Measurements from ENCODE around the gene GFAP.
"Not testable (repeated sequence)": the region's sequence is repeated elsewhere in the genome, so short reads cannot be mapped to it uniquely, and the experiment has no call there.

Gene GFAP

GRCh38 chr17:44915321-44915726 is at the start of gene GFAP:
TSS of gene GFAP (minus strand) at chr17:44915500. CDS start at chr17:44915486, 14 bp downstream.
- no peak for DNase-seq

GRCh38 chr17:44961921-44962350 is 46.6 kb upstream of the GFAP start:
- no peak for DNase-seq

DNA sequence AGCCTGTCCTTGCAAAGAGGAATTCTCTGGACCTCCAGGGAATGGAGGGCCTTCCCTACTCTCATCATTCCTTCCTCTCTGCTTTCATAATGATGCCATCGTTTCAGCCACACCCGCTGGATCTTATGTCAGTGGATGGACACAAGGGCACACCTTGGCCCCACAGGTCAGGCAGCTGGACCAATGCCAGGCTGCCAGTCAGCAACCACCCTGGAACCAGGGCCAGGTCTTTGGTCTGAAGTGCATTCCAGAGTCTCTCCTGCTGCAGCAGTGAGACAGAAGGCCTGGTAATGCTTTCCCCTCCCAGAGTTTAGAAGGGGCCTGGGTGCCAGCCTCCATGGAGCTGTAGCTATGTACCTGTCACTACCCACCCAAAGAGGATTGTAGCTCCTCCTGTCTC is 45.4 kb upstream of the GFAP start:
- DNase-seq = no peak

GRCh38 chr17:44959821-44960531 is 44.7 kb upstream of the GFAP start:
- DNase-seq = no peak

DNA sequence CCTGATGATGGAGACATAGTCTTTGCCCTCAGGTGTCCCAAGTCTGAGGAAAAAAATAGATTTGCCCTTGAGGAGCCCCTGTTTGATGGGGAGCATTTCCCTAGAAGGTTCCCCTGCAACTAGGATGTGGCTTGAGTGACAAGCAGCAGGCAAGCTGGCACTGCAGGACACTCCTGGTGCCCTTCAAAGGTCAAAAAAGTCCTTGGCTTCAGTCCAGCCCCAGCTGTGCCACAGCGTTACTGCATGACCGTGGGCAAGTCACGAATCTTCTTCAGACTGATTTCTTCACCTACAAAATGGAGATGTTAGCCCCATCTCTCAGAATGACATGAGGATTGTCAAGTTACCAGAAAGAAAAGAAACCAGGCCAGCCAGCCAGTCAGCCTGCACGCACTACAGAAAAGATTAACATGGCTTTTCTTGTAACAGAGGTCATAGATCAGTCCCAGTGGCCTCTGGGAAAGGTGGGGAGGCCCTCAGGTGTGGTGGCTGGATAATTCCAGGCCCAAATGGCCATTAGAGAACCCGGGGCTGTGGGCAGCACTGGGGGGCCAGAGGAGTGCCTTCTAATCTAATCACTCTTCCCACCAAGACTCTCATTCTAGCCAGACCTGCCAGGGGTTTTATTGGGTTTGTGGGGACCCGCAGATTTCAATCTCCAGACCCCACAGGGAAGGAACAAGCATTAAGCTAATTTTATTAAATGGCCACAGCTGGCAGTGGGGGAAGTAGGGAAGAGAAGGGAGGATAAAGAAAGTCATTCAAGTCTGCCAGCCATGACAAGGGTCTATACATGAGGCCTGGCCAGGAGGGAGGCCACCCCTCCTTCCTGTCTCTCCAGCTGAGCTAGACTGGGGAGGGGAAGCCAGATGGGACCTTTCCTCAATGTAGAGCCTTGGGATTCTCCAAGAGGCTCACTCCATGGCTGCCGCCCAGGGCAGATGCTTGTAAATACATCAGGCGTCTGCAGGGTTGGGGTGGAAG is 42.0 kb upstream of the GFAP start:
- no peak for DNase-seq

DNA sequence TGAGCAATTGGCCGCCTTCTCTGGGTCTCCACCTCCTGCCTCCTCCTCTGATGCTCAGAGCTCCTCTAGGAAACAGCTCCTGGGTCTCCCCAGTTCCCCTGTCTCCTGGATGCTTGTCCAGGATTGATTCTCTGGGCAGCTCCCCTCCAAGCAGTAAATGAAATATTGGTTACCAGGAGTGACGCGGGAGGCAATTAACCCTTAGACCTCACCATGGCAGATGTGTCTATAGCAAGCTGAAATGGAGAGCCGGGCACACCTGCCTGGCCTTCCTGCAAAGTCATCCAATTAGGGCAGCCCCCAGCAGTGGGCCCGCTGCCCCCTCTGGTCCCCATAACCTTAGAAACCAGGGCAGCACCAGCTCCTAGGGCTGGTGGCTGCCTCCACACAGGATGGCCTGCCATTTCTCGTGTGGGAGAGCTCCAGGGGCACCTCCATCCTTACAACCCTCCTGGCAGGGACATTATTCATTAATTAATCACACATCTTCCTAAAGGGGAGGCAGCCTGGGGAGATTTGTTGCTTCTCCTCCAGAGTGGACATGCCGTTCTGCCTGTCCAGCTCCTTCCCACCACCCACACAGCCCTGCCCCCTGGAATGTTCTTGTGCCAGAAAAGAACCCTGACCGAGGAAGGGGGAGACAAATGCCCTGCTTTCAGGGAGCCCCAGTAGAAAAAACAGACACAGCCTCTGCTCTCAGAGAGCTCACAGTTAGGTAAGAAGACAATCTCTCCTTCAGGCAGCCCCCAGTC is 40.5 kb upstream of the GFAP start:
- no peak for DNase-seq

- no peak for DNase-seq
Observed at GRCh38 chr17:44952946-44953475, 37.7 kb upstream of the GFAP start.

GRCh38 chr17:44948315-44948795 is 33.1 kb upstream of the GFAP start:
- DNase-seq = no peak

GRCh38 chr17:44947461-44948314 is 32.4 kb upstream of the GFAP start, which contains the start of gene KIF18B:
TSS of gene KIF18B (minus strand) at chr17:44947773. CDS start at chr17:44936344, 11,429 bp downstream.
- DNase-seq = peak; percentile 87

DNA sequence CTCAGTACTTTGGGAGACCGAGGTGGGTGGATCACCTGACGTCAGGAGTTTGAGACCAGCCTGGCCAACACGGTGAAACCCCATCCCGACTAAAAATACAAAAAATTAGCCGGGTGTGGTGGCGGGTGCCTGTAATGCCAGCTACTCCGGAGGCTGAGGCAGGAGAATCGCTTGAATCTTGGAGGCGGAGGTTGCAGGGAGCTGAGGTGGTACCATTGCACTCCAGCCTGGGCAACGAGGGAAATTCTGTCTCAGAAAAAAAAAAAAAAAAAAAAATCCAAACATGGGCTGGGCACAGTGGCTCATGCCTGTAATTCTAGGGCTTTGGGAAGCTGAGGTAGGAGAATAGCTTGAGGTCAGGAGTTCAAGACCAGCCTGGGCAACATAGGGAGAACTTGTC is 30.4 kb upstream of the GFAP start:
- DNase-seq = not testable (repeated sequence)

- DNase-seq = no peak
Observed at GRCh38 chr17:44942456-44942855, 27.2 kb upstream of the GFAP start.

- no peak for DNase-seq
Observed at GRCh38 chr17:44941712-44942331, 26.5 kb upstream of the GFAP start.

DNA sequence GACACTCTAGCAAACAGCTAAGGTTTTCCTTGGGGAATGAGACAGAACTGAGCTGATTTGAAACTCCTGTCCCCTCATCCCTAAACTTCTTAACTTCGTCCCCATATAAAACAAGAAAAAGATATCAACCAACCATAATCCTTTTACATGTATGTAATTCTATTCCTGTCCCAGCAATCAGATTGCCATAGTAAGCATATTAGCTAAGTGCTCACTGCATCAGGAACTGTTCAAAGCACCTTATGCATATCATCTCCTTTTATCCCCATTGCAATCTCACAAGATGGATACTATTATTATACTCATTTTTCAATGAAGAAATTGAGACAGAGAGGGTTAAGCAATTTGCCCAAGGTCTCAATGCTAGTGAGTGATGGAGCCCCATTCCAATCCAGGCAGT is 25.5 kb upstream of the GFAP start:
- DNase-seq = no peak

DNA sequence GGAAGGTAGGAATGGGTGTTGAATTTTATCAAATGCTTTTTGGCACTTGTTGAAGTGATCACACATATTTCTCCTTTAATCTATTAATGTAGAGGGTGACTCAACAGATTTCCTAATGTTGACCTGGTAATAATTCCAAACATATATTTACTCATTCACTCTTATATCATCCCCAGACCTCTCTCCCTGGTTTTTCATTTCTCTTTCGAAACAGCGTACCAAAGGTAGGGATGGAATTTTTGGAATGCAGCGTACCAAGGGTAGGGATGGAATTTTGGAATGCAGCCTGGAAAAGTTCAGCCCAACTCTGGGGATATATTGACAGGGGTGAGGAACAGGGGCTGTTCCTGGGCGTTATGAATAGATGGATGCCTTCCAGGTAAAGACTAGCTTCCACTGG is 25.0 kb upstream of the GFAP start:
- DNase-seq = no peak

DNA sequence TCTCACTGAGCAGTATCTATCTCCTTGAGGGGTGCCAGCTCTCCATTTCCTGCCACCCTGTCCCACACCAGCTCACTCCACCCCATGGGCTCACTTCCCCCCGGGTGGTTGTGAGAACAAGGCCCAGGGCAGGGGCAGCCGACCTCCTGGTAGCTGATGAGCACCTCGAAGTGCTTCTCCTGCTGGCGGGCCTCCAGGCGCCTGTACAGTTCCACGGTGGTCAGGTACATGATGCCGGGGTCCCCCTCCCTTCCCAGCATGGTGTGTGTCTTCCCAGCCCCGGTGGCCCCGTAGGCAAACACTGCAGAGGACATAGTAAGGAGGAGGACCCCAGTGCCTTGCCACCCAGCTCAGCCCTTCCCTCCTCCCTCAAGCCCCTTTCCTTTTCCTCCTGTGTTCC is 19.8 kb upstream of the GFAP start:
- DNase-seq = no peak

GRCh38 chr17:44934745-44935105 is 19.4 kb upstream of the GFAP start:
- no peak for DNase-seq

- no peak for DNase-seq
Observed at GRCh38 chr17:44933824-44934744, 18.8 kb upstream of the GFAP start.

DNA sequence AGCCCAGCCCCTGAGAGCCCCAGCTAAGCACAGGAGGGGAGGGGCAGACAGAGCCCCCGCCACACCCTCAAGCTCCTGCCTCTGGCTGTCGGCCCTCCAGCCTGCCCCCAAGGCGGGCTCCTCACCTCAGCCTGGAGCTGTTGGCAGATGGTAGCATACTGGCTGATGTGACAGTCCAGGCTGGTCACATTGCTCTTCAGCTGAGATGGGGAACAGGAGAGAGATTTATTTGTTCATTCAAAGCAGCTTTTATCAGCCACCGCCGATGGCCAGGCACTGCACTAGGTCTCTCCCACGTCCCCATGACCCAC is 17.4 kb upstream of the GFAP start:
- no peak for DNase-seq

DNA sequence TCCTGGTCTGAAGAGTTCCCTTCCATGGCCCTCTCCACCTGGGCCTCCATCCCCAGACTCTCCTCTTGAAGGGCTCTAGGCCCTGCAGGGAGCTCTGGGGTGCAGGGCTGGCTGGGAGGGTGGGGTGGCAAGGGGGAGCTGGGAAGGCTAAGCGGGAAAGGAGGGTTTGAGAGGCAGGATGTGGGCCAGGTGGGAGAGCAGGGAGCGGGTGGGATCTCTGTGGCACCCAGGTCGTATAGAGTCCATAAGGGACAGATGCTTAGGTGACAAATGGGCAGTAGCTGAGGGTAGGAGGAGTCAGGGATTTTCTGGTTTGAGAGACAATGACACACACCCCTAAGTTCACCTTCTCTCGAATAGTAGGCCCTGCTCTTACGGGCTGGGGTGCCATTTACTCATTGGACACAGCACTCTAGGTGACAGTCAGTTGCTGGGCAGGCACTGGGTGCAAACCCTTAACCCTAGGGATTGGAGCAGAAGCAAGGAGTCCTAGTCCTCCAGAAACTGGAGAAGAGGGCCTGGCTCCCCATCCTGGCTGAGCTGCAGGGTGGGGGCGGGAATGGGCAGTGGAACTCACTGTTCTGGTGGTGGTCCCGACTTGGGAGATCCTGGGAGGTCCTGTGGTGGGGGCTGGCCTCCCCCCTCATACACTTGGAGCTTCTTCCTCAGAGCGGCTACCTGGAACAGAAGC is 16.9 kb upstream of the GFAP start:
- DNase-seq = no peak

DNA sequence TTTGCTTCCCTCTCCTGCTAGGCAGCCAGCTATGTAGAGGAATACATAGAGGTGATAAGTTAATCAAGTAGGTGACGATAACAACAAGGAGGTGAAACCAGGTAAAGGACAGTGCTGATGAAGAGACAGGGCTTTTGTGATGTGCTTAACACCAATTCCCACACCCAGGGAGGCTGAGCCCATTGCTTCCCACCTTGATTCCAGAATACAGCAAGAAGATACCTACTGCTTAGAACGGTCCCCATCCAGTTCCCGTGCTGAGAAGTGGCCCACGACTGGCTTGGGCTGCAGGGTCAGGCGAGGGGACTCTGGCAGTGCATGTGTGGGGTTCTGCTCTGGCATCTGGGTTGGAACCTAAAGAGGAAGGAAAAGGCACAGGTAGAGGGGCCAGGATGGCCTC is 16.1 kb upstream of the GFAP start:
- DNase-seq = no peak
